Right atrium auricular region (tissue), 2 donors: ENCODE data around the gene BBS1. TPM values are rescaled to one million over a fixed set of nuclear protein-coding genes. Genes with fewer than 3 reads are reported as not detected.

ENCODE experiments used
- DNase-seq: peaks from one replicate; pipeline ENCODE4 v3.0.0-alpha.2; 2019; ENCODE audit warnings: low spot score
- H3K27ac ChIP-seq, 2 donors: fragments of 200-600 bp; sonication (generic); 1 replicate in 1 of 2; 2 replicates in 1 of 2; pipeline ENCODE4 v1.5.1; 2016 to 2019
- H3K27me3 ChIP-seq, 2 donors: fragments of 200-600 bp; sonication (generic); one replicate each; pipeline versions ENCODE4 v1.5.1 to v1.6.0; 2017 to 2019
- H3K36me3 ChIP-seq: fragments of 200-600 bp; sonication (generic); one replicate; pipeline ENCODE4 v1.5.1; 2016
- H3K4me1 ChIP-seq, 2 donors: fragments of 200-600 bp; sonication (generic); one replicate each; pipeline versions ENCODE4 v1.5.1 to v1.6.0; 2017 to 2019
- H3K4me3 ChIP-seq, 2 donors: fragments of 200-600 bp; sonication (generic); 1 replicate in 1 of 2; 2 replicates in 1 of 2; pipeline ENCODE4 v1.5.1; 2017 to 2019; ENCODE audit warnings: mild to moderate bottlenecking in 1 of 2, moderate library complexity in 1 of 2
- H3K9me3 ChIP-seq, 2 donors: fragments of 200-600 bp; sonication (generic); one replicate each; pipeline ENCODE4 v1.5.1; 2019
- total RNA-seq, 2 donors: library from RNA; depleted of rRNA; stranded (reverse); fragments of >200 nt; gene quantifications; one replicate each; pipeline ENCODE4 v1.1.0, GENCODE V29; 2016
- TF ChIP-seq, protein P1 (sequence below), 2 donors: fragments of 200-600 bp; sonication (generic); IDR thresholded peaks; one replicate each; pipeline ENCODE4 v1.5.1; 2019; ENCODE audit warnings: antibody characterized with exemption in 2 of 2

Gene BBS1
- total RNA-seq, 2 donors from 2014 or later, result 37.0 to 38.7 TPM

DNA sequence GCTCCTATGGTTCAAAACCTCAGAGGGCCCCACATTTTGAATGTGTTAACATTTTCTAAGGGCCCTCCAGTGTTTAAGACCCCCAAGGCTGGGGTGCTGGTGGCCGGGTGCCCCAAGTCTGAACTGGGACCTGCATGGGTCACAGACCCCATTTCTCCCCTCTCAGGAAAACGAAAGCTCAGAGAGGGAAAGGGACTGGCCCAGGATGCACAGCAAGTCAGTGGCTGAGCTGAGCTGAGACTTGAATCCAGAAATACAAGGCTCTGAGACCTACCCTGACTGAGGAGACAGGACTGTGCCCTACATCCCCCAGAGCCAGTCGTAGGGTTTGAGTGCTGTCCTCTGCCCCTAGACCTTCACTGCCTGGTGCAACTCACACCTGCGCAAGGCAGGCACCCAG, 40.5 kb downstream of the BBS1 start:
- H3K27me3 ChIP-seq, result no peaks in the 10 kb centered on the region
- H3K4me3 ChIP-seq, result no peak overlapping the region
- H3K36me3 ChIP-seq, result no peaks in the 10 kb centered on the region
- H3K9me3 ChIP-seq, result no peaks in the 10 kb centered on the region
- no peak for DNase-seq
- TF ChIP-seq, protein P1, sequence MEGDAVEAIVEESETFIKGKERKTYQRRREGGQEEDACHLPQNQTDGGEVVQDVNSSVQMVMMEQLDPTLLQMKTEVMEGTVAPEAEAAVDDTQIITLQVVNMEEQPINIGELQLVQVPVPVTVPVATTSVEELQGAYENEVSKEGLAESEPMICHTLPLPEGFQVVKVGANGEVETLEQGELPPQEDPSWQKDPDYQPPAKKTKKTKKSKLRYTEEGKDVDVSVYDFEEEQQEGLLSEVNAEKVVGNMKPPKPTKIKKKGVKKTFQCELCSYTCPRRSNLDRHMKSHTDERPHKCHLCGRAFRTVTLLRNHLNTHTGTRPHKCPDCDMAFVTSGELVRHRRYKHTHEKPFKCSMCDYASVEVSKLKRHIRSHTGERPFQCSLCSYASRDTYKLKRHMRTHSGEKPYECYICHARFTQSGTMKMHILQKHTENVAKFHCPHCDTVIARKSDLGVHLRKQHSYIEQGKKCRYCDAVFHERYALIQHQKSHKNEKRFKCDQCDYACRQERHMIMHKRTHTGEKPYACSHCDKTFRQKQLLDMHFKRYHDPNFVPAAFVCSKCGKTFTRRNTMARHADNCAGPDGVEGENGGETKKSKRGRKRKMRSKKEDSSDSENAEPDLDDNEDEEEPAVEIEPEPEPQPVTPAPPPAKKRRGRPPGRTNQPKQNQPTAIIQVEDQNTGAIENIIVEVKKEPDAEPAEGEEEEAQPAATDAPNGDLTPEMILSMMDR (IDR thresholded peaks at IDR 0.05), result no peak
- H3K27ac ChIP-seq, result no peak overlapping the region
- peaks cover 0 to 11% of the 10 kb centered on the region in 2 donors for H3K4me1 ChIP-seq

DNA sequence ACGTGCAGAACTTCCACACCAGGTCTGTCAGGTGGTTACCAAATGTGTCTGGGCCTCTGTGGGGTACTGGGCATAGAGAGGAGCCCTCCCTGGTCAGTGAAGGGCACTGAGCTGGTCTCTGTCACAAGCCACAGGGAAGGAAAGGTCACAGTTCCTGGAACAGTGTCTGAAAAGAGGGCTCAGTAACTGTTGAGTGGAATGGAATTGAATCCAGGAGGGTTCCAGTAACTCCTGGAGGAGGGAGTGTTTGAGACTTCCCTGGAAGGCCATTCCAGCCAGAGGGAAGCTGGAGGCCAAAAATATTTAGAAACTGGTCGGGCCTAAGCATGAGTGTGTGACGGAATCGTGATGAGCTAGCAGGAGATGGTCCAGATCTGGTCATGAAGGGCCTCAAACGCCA, 44.2 kb downstream of the BBS1 start:
- H3K36me3 ChIP-seq, result no peaks in the 10 kb centered on the region
- H3K27ac ChIP-seq, result no peak overlapping the region
- H3K27me3 ChIP-seq, result no peaks in the 10 kb centered on the region
- H3K9me3 ChIP-seq, result no peaks in the 10 kb centered on the region
- peaks cover 0 to 9% of the 10 kb centered on the region in 2 donors for H3K4me1 ChIP-seq
- no peak for DNase-seq
- TF ChIP-seq, protein P1 (IDR thresholded peaks at IDR 0.05), result no peak
- no peak overlapping the region for H3K4me3 ChIP-seq

DNA sequence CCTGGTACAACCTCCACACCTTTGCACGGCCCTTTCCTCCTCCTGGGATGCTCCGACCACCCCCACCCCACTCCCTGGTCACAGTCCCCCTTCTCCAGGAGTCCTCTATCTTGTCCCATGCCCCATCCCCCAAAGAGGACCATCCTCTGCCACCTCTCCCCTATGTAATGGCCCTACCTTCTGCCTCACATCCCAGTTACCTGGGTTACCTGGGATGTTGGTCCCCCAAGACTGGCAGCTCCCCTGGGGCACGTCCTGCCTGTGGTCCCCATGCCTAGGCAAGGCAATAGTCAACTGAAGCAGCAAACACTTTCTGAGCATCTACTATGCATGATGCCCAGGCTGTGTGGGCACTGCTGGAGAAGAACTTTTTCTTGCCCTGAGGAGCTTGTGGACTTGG, 45.0 kb downstream of the BBS1 start:
- Histone ChIP-seq H3K9me3 (no peaks in the 10 kb centered on the region), H3K4me1 (peaks cover 0 to 9% of the 10 kb centered on the region in 2 donors)
- DNase-seq, result no peak

DNA sequence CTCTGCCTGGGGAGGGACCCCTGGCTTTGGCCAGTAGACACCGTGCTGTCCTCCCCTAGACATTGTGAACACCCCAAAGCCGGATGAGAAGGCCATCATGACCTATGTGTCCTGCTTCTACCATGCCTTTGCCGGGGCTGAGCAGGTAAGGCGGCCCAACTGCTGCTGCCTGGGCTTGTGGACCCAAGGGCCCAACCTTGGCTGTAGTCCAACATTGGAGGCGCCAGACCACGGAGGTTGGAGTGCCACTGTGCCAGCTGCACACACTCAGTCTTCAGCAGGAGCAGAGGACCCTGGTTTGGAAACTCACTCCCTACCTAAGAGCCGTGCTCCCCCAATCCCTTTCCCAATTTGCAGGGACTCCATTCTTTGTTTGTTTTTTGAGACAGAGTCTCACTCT, 45.7 kb downstream of the BBS1 start:
- DNase-seq, result no peak
- Histone ChIP-seq H3K27ac (no peak overlapping the region), H3K4me1 (peaks cover 0 to 9% of the 10 kb centered on the region in 2 donors), H3K9me3 (no peaks in the 10 kb centered on the region), H3K4me3 (no peak overlapping the region), H3K27me3 (no peaks in the 10 kb centered on the region), H3K36me3 (no peaks in the 10 kb centered on the region)
- TF ChIP-seq, protein P1 (IDR thresholded peaks at IDR 0.05), result no peak

More for the DNA sequence above, 45.0 kb downstream of the BBS1 start:
- TF ChIP-seq, protein P1 (IDR thresholded peaks at IDR 0.05), result no peak
- H3K27ac ChIP-seq, result no peak overlapping the region
- no peak overlapping the region for H3K4me3 ChIP-seq
- H3K36me3 ChIP-seq, result no peaks in the 10 kb centered on the region
- no peaks in the 10 kb centered on the region for H3K27me3 ChIP-seq

DNA sequence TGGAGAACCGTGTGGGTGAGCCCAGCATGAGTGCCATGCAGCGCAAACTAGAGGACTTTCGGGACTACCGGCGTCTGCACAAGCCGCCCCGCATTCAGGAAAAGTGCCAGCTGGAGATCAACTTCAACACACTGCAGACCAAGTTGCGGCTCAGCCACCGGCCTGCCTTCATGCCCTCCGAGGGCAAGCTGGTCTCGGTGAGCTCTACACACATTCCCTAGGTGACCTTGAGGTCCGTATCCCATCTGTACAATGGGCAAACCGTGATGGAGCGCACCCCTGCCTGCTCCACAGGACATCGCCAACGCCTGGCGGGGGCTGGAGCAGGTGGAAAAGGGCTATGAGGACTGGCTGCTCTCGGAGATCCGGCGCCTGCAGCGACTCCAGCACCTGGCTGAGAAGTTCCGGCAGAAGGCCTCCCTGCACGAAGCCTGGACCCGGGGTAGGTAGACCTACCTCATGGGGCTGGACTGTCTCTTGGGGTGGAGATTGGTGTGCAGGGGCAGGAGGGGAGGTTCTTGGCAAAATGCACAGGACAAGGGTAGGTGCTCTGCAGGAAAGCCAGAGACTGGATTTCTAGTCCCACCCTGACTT, 47.4 kb downstream of the BBS1 start:
- TF ChIP-seq, protein P1 (IDR thresholded peaks at IDR 0.05), result no peak
- Histone ChIP-seq H3K9me3 (no peaks in the 10 kb centered on the region), H3K4me1 (peaks cover 0 to 9% of the 10 kb centered on the region in 2 donors), H3K36me3 (no peaks in the 10 kb centered on the region), H3K4me3 (no peak overlapping the region), H3K27me3 (no peaks in the 10 kb centered on the region), H3K27ac (no peak overlapping the region)
- DNase-seq, result no peak
